Left ventricle myocardium inferior (tissue), 1 donor: ENCODE data around the gene RTN4R. TPM values are rescaled to one million over a fixed set of nuclear protein-coding genes. Genes with fewer than 3 reads are reported as not detected.

ENCODE experiments used
- DNase-seq: peaks from one replicate; pipeline ENCODE4 v3.0.0-alpha.2; 2020
- H3K27ac ChIP-seq: fragments of 200-600 bp; replicated peaks from 2 replicates; pipeline ENCODE4 v1.8.0; 2021
- H3K27me3 ChIP-seq: fragments of 200-600 bp; 2 replicates; pipeline ENCODE4 v1.8.0; 2021; ENCODE audit warnings: low read depth
- H3K36me3 ChIP-seq: fragments of 200-600 bp; 2 replicates; pipeline ENCODE4 v1.8.0; 2021
- H3K4me1 ChIP-seq: fragments of 200-600 bp; 2 replicates; pipeline ENCODE4 v1.8.0; 2021
- H3K4me3 ChIP-seq: fragments of 200-600 bp; 2 replicates; pipeline ENCODE4 v1.8.0; 2021; ENCODE audit warnings: mild to moderate bottlenecking, moderate library complexity
- H3K9me3 ChIP-seq: fragments of 200-600 bp; replicated peaks from 2 replicates; pipeline ENCODE4 v1.8.0; 2021
- CTCF ChIP-seq: fragments of 200-600 bp; IDR thresholded peaks from 2 replicates; pipeline ENCODE4 v1.8.0; 2021; ENCODE audit warnings: antibody characterized with exemption, mild to moderate bottlenecking, borderline replicate concordance
- intact Hi-C: fragments of 100-400 bp; cut with micrococcal nuclease; formaldehyde crosslinking; loops from one replicate; pipeline ENCODE4 v1.11.0; 2022
- total RNA-seq: library from RNA; stranded (reverse); fragmentation: NEBNext Ultra II Directional; extraction: Animal tissue kit (Norgen Biotek cat#: 25700); gene quantifications from one replicate; pipeline ENCODE4 v1.2.1, GENCODE V29; 2021
- donor health status: DM: no; HTN: yes; CAD: no; lungs with severe emphysema.

Gene RTN4R
- total RNA-seq, 1 donor from 2014 or later = 0.96 TPM

DNA sequence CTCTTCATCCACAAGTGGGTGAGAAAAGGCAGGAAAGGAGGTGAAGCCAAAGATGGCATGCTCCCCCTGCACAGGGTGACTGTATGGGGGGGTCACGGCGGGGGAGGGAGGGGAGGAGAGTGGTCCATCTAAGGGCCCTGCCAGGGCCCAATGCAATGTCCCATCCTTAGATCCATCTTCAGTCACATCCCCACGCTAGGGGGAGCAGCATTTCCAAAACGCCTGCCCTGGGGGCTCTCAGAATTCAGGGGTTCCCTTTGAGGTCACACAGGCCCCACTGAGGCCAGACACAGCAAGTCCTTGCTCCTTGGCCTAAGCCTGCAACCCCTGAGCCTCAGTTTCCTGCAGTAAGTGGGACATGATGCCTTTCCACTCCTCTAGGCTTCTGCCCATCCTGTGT lies 52.4 kb downstream of the RTN4R start:
- Histone ChIP-seq H3K36me3 (no peaks in the 10 kb centered on the region), H3K27me3 (no peaks in the 10 kb centered on the region), H3K27ac (no peak overlapping the region), H3K4me1 (peaks cover 16% of the 10 kb centered on the region), H3K9me3 (peaks cover 5% of the 10 kb centered on the region), H3K4me3 (no peak overlapping the region)
- no peak for TF ChIP-seq CTCF
- intact Hi-C loops = no loop called here
- DNase-seq = no peak

DNA sequence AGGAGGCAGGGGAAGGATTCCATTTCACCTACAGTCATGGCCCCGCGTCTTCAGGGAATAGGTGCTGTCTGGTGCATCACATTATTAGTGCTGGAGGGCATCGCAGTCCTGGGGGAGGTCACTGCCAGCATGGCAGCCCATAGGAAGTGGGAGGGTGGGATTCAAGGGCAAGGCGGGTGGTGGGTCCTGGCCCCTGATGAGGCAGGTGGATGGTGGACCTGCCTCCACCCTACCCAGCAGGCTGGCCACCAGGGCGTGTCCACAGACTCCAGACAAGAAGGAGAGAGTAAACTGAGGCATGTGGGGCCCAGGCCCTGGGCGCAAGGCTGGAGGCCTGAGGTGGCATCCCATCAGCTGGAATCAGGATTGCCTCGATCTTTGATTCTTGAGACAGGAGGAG lies 53.3 kb downstream of the RTN4R start:
- Histone ChIP-seq H3K4me1 (peaks cover 19% of the 10 kb centered on the region), H3K36me3 (no peaks in the 10 kb centered on the region), H3K9me3 (peaks cover 4% of the 10 kb centered on the region), H3K27ac (no peak overlapping the region), H3K27me3 (no peaks in the 10 kb centered on the region), H3K4me3 (no peak overlapping the region)
- TF ChIP-seq CTCF = no peak
- intact Hi-C loops = no loop called here
- no peak for DNase-seq

DNA sequence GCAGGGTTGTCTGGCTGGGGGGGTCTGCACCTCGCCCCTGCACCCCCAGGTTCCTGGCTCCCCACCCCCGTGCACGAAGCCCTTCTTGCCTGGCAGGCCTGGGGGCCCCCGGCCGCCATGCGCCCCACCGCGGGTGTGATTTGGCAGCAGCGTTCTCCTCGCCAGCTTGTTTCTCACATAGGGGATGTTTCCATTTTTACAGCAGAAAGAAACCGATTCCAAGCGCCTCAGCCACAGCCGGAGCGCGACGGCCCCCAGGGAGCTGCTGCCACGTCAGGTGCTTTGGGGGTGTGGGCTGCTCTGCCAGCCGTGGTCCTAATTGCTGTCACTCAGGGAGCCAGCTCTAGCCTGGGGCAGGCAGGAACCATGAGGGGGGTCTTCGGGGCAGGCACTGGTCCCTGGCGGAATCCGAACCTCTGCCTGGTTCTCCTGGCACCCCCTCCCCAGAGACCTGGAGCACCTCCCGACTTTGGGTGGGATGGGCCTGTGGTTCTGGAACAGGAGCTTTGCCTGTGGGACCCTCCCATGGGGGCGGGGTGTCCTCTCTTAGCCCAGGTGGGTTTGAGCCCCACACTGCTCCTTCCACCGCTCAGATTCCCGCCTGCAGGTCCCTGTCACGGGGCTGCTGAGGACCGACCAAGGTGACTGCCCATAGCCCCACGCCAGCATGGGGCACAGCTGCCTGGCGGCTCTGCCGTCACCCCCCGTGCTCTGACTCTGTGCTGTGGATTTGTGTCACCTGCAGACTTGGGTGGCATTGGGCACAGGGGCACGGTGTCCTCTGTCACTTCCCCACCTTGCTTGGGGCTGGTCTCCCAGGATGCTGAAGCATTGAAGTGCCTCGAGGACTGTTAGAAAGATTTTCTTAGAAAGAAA lies 54.0 kb downstream of the RTN4R start:
- intact Hi-C loops = no loop called here
- H3K36me3 ChIP-seq = no peaks in the 10 kb centered on the region
- no peaks in the 10 kb centered on the region for H3K9me3 ChIP-seq
- no peak for DNase-seq
- TF ChIP-seq CTCF = no peak
- no peak overlapping the region for H3K27ac ChIP-seq
- H3K27me3 ChIP-seq = no peaks in the 10 kb centered on the region
- no peak overlapping the region for H3K4me3 ChIP-seq
- H3K4me1 ChIP-seq = peaks cover 19% of the 10 kb centered on the region

GRCh38 chr22:20212754-20213699 lies 55.1 kb downstream of the RTN4R start:
- H3K36me3 ChIP-seq = no peaks in the 10 kb centered on the region
- no peak for DNase-seq
- no peak for TF ChIP-seq CTCF

DNA sequence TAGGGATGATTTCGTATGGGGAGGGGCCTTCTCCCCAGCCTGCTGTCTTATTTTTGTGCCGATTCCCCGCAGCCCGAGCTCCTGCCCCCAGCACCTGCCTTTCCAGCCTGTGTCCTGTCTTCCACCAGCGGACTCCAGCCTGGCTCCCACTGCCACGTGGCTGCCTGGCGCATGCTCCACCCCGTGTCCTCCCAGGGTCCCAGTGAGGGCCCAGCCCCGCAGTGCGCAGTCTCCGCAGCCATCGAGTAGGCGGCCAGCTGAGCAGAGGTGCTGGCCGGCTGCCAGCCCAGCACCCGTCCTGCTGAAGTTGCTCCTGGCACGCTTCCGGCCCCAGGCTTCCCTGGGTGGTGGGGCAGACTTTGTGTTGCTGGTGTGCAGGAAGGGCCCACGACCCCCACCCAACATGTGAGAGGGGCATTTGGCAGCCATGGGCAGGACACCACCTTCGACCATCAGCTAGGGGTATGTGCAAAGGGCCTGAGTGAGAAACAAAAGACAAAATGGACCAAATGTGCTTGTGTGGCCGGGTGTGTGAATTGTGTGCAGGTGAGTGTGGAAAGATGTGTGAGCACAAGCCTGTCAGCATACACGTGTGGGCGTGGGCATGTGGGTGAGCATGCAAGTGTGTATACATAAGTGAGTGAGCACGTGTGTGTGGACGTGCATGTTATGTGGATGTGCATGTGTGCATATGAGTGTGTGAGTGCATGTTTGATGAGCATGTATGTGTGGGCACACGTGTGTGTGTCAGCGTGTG lies 55.9 kb downstream of the RTN4R start:
- H3K4me3 ChIP-seq = peak overlapping the region; percentile 41
- no peaks in the 10 kb centered on the region for H3K9me3 ChIP-seq
- peak; percentile 76 for DNase-seq
- H3K4me1 ChIP-seq = peaks cover 29% of the 10 kb centered on the region
- intact Hi-C loops = no loop called here
- no peaks in the 10 kb centered on the region for H3K36me3 ChIP-seq
- no peak overlapping the region for H3K27ac ChIP-seq
- H3K27me3 ChIP-seq = no peaks in the 10 kb centered on the region
- no peak for TF ChIP-seq CTCF

More at GRCh38 chr22:20212754-20213699, 55.1 kb downstream of the RTN4R start:
- H3K9me3 ChIP-seq = no peaks in the 10 kb centered on the region
- H3K27ac ChIP-seq = no peak overlapping the region
- no peaks in the 10 kb centered on the region for H3K27me3 ChIP-seq
- peaks cover 21% of the 10 kb centered on the region for H3K4me1 ChIP-seq
- intact Hi-C loops = no loop called here
- H3K4me3 ChIP-seq = no peak overlapping the region
